Measurements from ENCODE around the gene ADNP.
"Not testable (repeated sequence)": the region's sequence is repeated elsewhere in the genome, so short reads cannot be mapped to it uniquely, and the experiment has no call there.

ADNP gene

DNA sequence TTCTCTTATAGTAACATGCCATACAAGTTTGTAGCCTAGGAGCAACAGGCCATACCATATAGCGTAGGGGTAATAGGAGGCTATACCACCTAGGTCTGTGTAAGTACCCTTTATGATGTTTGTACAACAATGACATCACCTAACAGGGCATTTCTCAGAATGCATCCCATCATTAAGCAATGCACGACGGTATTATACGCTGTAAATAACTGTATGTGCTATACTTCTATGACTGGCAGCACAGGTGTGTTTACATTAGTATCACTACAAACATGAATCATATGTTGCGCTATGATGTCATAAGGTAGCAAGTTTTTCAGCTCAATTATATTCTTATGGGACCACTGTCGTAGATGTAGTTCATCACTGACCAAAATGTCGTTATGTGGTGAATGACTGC is 31.0 kb downstream of the ADNP start:
- no peak for DNase-seq

DNA sequence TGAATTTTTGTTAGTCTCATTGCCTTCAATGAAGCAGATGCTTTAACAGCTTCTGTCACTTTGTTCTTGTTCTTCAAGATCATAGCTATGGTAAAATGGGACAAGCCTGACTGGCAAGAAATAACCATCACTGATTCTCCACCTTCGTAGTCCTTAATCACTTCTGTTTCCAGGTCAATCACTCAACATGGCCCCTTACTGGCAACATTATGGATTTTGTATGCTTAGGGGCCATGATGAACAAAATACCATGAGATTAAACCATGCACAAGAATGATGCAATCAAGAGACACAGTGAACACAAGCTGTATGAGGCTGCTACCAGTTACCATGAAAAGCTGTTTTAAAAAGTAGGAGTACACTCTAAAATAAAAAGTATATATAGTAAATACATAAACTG is 32.8 kb downstream of the ADNP start:
- no peak for DNase-seq

DNA sequence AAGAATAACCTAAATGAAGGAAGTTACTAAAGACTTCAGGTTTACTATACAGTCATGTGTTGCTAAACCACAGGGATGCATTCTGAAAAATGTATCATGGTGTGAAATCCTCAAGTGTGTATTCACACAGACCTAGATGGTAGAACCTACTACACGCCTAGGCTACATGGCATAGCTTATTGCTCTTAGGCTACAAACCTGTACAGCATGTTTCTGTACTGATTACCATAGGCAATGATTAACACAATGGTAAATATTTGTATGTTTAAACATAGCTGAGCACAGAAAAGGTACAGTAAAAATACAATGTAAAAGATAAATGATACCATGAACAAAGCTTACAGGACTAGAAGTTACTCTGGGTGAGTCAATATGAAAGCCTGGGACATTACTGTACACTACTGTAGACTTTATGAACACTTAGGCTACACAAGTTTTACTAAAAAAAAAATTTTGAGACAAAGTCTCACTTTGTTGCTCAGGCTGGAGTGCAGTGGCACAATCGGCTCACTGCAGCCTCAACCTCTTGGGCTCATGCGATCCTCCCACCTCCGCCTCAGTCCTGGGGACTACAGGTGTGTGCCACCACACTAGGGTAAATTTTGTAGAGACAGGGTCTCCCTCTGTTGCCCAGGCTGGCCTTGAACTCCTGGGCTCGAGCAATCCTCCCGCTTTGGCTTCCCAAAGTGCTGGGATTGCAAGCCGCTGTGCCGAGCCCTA is 36.0 kb downstream of the ADNP start:
- DNase-seq: no peak

DNA sequence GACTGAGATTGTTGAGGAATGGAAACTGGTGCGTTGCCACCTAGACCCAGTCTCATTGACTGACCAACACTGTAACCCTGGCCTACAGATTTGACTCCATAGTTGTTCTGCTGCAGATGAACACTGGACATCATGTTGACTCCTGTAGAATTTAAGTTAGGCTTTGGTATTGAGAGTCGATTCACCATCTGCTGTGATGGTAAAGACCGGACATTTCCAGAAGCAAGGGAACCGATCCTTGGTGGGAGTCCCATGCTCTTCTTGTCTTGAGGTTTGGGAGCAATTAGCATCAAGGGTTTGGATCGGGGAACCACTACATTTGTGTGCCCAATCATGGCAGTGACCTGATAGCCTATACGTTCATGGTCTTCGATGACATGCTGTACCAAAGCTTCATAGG is 37.6 kb downstream of the ADNP start:
- DNase-seq: no peak

DNA sequence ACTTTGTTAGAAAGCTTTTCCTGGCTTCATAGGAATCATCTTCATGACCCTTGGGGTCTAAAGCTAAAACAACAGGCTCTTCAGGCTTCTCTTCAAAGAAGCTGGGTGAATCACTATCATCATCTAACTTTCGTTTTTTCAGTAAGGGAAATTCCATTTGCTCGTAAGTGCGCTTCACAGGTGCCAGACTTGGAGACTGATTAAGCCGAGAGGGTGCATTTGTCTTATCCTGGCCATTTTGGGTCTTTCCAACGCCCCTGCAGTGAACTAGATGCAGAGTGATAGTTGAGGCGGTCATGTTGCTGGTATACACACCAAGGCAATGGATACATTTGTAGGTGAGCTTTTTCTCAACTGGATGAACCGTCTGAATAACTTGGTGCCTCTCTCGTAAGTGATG is 38.8 kb downstream of the ADNP start:
- no peak for DNase-seq

DNA sequence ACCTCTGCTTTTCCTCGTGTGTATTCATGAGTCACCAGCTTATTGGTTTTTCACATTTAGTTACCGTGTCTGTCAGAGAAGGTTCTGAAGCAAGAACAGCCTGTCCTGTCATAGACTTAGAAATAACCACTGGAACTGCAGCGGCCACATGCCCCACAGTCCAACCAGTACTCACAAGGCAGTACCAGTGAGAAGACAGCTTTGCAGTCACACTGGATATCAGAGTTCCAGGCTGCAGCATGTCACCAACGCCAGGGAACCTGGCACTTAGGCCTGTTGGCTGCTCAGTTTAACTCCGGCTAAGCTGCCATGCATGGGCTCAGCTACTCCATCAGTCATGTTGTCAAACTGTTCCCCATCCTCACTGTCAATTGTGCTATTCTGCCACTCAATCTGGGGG is 40.1 kb downstream of the ADNP start:
- DNase-seq: no peak

DNA sequence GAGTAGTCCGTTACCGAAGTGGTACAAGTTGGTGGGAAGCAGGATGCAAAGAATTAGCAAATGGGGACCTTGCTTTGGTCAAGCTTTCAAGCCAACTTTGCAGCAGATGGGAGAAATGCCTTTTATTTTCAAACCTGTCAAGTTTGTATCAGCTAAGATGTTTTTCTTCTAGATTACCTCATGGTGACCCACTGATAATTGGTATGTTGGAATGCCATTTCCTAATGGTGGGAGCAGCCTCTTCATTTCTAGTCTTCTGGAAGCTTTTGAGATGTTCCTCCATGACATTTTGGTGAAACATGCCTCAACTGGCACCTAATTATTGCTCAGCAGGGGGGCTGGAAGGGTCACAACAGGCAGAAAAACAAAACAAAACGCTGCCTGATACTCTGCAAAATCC is 43.7 kb downstream of the ADNP start:
- no peak for DNase-seq

DNA sequence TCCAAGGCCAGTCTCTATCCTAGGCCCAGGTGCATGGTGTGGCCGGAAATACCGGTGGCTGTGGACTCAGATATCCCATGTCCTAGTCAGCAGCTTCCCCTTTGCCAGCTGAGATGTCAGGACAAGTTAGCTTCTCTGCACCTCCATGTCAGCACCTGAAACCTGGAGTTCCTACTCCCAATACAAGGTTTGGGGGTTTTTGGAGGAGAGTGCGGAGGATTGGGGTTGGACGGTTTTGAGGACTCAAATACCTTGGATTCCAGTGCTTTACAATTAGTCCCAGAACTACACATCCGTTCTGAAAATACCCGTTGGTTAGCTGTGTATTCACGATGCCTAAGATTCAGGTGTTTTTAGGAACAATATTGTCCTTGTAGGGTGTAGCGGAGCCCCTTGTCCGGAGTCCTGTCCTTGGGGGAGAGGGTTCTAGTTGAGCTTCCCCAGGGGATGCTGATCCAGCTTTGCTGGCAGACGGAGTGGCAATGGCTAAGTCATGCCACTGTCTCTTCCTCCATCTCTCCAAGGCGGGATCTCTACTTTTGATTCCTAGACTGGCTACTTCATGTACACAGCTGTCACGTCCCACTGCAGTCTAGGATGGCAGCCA is 45.0 kb downstream of the ADNP start:
- no peak for DNase-seq

DNA sequence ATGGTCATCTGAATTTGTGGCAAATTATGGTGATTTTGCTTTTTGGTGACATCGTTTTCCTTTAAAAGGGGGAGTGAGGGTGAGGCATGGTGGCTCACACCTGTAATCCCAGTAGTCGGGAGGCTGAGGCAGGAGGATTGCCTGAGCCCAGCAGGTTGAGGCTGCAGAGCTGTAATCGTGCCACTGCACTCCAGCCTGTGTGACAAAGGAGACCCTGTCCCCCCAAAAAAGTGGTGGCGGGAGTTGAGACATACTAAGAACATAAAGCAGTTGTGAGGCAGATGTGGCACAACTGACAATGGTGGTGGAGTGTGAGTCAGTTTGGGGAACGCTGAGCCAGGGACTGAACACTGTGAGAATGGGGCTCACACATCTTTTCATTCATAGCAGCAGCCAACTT is 45.5 kb downstream of the ADNP start:
- no peak for DNase-seq

DNA sequence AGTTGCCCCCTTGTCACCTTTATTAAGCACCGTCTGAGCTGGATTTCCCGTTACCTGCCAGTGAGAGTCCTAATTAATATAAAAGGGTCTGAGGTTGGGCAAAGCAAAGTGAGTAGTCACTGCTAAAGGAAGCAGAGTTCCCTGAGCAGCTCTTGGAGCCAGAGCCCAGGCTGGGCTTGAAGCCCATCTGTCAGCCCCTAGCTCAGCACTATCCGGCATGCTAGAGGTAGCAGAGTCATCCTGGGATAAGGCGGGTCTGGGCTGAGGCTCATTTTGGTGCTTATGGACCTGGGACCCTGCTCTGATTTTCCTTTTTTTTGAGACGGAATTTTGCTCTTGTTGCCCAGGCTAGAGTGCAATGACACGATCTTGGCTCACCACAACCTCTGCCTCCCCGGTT is 46.2 kb downstream of the ADNP start:
- DNase-seq: no peak

DNA sequence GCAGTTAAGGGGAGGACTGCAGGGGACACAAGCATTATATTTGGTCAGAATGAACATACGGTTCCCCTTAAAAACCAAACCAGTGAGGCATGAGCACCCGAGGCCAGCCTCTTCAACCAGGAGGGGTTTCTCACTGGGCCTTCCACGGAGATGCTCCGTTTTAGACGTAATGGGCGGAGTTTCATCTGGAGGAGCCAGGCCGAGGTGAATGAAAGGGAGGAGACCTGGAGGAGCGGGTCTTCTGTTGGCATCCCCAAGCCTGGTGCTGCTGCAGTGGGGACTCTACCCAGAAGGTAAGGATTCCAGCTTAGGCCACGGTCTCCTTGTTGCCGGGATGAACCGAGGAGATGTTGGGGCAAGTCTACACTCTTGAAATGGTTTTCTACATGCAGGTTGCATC is 47.4 kb downstream of the ADNP start:
- DNase-seq: no peak

DNA sequence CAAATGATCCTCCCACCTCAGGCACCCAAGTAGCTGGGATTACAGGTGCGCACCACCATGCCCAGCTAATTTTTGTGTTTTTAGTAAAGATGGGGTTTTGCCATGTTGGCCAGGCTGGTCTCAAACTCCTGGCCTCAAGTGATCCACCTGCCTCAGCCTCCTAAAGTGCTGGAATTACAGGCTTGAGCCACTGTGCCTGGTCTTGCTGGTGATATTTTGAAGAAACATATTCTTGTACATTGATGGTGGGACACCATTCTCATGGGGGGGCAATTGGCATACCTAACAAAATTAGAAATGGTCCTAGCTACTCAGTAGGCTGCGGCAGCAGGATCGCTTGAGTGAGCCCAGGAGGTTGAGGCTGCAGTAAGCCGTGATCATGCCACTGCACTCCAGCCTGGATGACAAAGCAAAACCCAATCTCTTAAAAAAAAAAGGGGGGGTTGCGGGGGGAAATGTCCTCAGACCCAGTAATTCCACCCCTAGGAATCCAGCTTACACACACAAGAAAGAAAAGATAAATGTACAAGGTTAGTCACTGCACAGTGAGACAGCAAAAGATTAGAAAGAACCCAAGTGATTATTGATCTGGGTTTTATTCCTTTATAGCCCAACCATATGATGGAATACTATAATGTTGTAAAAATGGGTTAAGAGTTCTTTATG is 49.3 kb downstream of the ADNP start:
- DNase-seq: not testable (repeated sequence)

DNA sequence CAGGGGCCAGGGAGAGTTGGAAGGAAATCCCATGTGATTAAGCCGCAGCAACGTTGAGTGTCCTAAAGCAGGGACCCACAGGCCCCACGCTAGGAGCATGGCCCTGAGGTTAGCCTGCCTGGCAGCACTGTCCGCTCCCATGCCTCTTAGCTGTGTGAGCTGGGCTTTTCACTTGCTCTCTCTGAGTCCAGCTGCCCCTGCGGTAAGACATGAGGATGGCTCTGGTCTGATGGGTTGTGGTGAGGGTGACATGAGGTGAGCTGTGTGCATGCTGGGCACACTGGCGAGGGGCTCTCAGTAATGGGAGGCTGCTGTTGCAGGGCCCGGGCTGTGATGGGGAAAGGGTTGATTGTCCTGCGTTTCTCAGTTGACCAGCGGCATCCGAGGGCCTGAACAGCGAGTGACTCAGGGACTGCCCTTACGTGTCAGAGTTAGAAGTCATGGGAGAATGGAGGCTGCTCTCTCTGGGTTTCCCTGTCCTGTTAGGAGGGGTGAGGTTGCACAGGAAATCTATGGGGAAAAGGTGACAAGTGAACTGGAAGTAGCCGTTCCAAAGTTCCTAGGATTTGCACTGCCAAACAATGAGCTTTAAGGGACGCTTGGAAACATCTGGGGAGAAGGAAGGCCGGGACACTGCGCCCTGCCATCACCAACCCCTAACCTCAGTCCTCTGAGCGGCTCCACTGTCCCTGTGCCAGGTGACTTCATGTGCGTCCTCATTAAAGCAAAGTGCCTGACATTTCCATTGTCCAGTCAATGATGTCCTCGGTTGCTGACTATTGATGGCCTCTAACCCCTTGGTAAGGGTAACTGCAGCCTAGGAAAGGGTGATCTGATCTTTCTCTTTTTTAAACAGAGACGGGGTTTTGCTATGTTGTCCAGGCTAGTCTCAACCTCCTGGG is 51.3 kb downstream of the ADNP start:
- DNase-seq: no peak

DNA sequence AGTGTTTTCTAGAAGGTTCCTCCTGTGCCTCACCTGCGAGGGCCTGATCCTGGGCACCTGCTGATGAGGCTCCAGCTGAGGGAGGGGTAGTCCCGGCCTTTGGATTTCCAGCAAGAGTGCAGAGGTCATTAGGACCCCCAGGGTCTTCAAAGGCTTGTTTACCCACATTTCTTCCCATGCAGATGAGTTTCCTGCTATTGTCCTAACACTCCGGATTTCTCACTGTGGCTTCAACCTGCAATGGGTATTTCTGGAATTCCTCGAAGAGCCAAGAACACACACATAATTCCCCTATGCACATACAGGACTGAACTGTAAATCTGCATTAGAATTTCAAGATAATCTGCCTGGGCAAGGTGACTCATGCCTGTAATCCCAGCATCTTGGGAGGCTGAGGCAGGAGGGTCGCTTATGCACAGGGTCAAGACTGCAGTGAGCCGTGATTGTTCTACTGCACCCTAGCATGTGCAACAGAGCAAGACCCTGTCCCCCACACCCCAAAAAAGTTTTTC is 53.9 kb downstream of the ADNP start:
- no peak for DNase-seq

DNA sequence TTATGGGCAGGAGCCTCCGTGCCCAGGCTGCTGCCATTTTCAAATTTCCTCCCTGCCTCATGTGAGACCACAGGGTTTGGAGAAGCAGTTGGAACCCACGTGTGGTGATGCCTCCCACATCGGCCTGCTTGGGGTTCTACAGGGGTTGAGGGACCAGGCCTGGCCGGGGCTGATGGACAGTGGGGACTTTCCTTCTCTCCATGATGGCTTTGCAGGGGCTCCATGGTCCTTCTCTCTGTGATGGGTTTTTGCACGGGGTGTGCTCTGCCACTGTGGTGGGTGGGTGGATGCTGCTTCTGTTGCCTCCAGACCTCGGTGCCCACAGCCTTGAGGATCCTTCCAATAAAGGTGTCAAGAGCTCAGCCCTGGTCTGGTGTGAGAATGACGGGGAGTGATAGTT is 54.4 kb downstream of the ADNP start:
- DNase-seq: no peak

DNA sequence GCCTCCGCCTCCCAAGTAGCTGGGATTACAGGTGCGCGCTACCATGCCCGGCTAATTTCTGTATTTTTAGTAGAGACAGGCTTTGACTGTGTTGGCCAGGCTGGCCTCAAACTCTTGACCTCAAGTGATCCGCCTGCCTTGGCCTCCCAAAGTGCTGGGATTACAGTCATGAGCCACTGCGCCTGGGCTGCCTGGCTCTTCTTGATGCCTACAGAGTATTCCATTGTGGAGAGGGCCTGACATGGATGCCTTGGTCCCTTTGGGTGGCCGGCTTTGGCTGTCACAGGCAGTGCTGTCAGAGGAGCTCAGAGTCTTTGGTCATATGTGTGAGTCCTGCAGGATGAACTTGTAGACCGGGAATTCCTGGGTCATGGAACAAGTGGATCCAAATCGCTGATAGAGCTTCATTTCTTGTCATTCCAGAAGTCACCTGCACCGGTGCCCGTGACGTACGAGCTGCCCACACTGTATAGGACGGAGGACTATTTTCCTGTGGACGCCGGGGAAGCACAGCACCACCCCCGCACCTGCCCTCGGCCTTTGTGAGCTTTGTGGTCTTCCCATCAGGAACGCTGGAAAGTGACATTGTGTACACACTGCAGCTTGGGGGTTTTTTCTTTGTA is 55.1 kb downstream of the ADNP start:
- no peak for DNase-seq

DNA sequence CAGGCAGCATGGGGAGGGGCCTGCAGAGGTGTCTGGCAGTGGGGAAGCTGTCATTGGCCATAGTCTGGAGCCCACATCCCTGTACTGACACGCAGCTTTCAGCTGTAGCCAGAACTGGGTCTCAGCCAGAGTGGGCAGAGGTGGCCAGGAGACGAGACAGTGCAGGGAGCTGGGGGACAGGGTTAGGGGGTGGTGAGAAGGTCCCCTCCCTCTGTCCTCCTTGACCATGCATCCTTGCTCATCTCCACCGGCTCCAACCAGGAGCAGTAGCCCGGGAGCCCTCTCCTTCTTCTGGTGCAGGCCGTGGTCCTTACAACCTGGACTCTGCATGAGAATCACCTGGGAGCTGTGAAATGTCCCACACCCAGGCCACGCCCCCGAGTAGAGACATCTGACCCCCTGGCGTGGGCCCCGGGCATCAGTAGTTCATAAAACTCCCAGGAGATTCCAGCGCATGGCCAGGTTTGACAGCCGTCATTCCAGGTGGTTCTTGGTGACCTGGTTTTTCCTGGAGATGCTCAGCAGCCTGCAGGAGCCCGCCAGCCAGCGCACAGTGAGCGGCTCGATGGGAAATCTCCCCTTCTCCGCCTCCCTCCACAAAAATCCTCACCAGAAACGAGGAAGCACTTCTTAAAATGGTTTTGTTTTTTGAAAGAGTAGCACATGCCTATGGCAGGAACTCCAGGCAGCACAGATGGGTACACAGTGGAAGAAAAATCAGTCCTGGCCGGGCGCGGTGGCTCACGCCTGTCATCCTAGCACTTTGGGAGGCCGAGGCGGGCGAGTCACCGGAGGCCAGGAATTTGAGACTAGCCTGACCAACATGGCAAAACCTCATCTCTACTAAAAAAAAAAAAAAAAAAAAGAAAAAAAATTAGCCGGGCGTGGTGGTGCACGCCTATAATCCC is 56.2 kb downstream of the ADNP start:
- no peak for DNase-seq

DNA sequence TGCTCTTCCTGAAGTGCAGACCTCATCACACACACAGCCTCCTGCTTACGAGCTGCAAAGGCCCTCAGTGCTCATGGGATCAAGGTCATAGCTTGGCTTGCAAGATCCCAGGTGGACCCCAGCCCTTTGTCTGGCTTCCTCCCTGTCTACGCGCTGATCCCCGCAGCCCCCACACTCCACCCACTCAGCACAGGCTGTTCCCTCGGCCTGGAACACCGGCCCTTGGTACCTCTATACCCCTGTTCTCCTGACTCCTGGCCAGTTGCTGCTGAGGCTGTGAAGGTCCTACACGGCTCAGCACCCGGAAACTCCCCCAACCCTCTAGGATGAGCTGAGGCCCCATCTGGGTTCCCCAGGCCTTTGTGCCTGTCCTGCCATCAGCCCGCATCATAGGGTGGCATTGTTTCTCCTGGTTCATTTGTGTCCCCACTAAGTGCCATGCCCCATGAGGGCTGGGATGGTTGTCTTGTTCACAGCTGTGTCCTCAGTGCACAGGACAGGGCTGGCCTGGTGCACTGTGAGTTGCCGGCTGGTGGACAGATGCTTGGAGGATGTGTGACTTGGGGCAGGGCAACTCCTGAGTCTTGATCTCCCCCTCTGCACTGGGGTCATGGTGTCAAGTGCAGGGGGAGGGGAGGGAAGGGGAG is 57.0 kb downstream of the ADNP start:
- DNase-seq: no peak

DNA sequence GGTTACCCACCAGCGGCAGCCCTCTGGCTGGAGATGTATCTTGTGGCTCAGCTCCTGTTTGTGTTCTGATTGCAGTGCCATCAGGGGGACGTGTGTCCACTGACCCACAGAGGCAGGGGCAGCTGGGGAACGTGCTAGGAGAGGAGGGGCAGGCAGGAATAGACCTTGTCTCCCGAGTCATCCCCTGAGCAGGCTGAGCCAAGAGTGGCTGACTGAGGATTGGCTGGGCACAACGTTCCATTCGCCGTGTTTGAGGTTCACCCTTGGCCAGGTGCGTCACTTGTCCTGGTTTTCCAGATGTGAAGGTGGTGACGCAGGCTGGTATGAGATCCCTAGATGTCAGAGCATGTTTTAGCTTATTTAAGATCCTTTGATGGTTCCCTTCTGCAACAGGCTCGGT is 57.7 kb downstream of the ADNP start:
- DNase-seq: no peak

DNA sequence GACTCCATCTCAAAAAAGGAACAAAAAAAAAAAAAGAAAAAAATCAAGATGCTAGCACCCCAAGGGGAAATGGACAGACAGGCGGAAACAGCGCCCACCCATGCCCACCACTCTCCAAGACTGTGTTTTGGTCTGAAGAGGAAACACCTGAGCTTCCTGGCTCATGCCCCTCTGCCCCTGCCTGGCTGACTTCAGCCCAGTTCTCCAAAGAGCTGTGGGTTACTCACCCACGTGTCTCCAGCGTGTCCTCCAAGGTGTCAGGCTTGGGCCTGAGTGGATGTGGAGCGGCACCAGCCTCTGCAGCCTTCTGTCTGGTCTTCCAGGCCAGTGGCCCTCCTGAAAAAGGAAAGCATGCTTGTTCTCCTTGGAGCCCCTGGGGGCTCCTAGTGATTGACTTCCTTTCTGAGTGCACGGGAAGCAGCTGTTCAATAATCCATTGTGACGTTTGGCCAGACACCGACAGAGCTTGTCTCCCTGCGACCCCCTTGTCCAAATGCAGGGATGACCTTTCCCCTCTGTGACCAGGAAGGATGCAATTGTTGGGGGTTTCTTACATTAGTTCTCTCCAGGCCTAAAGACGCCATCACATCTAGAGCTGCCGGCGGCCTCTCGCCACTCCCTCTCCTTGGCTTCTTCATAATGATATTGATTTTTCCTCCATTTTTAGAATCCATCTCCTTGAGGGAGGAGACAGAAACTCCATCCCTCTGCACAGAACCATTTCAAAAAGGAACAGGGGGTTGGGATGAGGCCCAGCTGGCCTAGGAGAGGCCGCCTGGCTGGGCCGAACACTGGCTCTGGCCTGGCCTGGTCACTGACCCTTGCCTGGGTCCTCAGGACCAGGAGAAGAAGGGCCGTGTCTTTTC is 58.4 kb downstream of the ADNP start:
- no peak for DNase-seq

Measured in effector CD8-positive, alpha-beta T cell (primary cell).